GM23338 (cell line): ENCODE results near the gene PRSS27. TPM values are rescaled to one million over a fixed set of nuclear protein-coding genes. Genes with fewer than 3 reads are reported as not detected.

ENCODE experiments used
- ATAC-seq: fragments of 200-7000 bp; cut with Tn5 transposase; 3 replicates; pipeline ENCODE4 v1.9.1; 2020
- DNase-seq: peaks from one replicate; pipeline ENCODE4 v3.0.0-alpha.2; 2015; ENCODE audit warnings: low spot score
- H2AFZ ChIP-seq: fragments of 200-600 bp; sonication (generic); 2 replicates; pipeline ENCODE4 v1.8.0; 2016; ENCODE audit warnings: antibody characterized with exemption, mild to moderate bottlenecking, moderate library complexity
- H3F3A ChIP-seq: fragments of 200-600 bp; sonication (generic); replicated peaks from 2 replicates; pipeline ENCODE4 v1.8.0; 2017; ENCODE audit warnings: antibody characterized with exemption, mixed run types, low read depth
- H3K27ac ChIP-seq: fragments of 200-600 bp; sonication (generic); 2 replicates; pipeline ENCODE4 v1.6.1; 2016; ENCODE audit warnings: low read depth
- H3K27me3 ChIP-seq: fragments of 200-600 bp; sonication (generic); 2 replicates; pipeline ENCODE4 v1.8.0; 2016; ENCODE audit warnings: mild to moderate bottlenecking, mixed run types, moderate library complexity; ENCODE audit not compliant: insufficient read depth
- H3K36me3 ChIP-seq: fragments of 200-600 bp; sonication (generic); 2 replicates; pipeline ENCODE4 v1.8.0; 2016; ENCODE audit warnings: mild to moderate bottlenecking; ENCODE audit not compliant: insufficient read depth
- H3K4me1 ChIP-seq: fragments of 200-600 bp; sonication (generic); 2 replicates; pipeline ENCODE4 v1.8.0; 2016; ENCODE audit warnings: mild to moderate bottlenecking, moderate library complexity; ENCODE audit not compliant: insufficient read depth
- H3K4me2 ChIP-seq: fragments of 200-600 bp; sonication (generic); 2 replicates; pipeline ENCODE4 v1.7.1; 2017; ENCODE audit warnings: mixed run types
- H3K4me3 ChIP-seq: fragments of 200-600 bp; sonication (generic); 2 replicates; pipeline ENCODE4 v1.6.1; 2016; ENCODE audit warnings: mixed run types
- H3K79me2 ChIP-seq: fragments of 200-600 bp; sonication (generic); replicated peaks from 2 replicates; pipeline ENCODE4 v1.8.0; 2017; ENCODE audit warnings: mild to moderate bottlenecking; ENCODE audit not compliant: insufficient read depth
- H3K9me2 ChIP-seq: fragments of 200-600 bp; sonication (generic); 2 replicates; pipeline ENCODE4 v1.8.0; 2017; ENCODE audit not compliant: insufficient read depth
- H4K20me1 ChIP-seq: fragments of 200-600 bp; sonication (generic); replicated peaks from 2 replicates; pipeline ENCODE4 v1.8.0; 2017; ENCODE audit warnings: mild to moderate bottlenecking; ENCODE audit not compliant: insufficient read depth
- H3K27ac Mint-ChIP-seq: 2 replicates; pipeline ENCODE4 v1.8.0; 2020; ENCODE audit warnings: inconsistent platforms, mild to moderate bottlenecking, moderate library complexity, mixed read lengths
- H3K27me3 Mint-ChIP-seq: 3 replicates; pipeline ENCODE4 v1.8.0; 2022; ENCODE audit warnings: low read depth, mild to moderate bottlenecking, moderate library complexity, mixed read lengths, inconsistent platforms; ENCODE audit not compliant: insufficient read depth, poor library complexity
- H3K36me3 Mint-ChIP-seq: 3 replicates; pipeline ENCODE4 v1.8.0; 2021; ENCODE audit warnings: low read depth, mild to moderate bottlenecking, inconsistent platforms, moderate library complexity, mixed read lengths
- H3K4me1 Mint-ChIP-seq: 3 replicates; pipeline ENCODE4 v1.8.0; 2020; ENCODE audit warnings: mild to moderate bottlenecking, inconsistent platforms, mixed read lengths
- H3K4me3 Mint-ChIP-seq: 3 replicates; pipeline ENCODE4 v1.8.0; 2021; ENCODE audit warnings: moderate library complexity, mild to moderate bottlenecking, inconsistent platforms, mixed read lengths
- H3K9me3 Mint-ChIP-seq: 3 replicates; pipeline ENCODE4 v1.8.0; 2020; ENCODE audit warnings: moderate library complexity, mild to moderate bottlenecking, inconsistent platforms, mixed read lengths
- CREB1 ChIP-seq: fragments of 250-450 bp; sonication (Bioruptor Pico); IDR thresholded peaks from 2 replicates; pipeline ENCODE4 v1.5.0; 2020; ENCODE audit warnings: low read depth, mild to moderate bottlenecking, moderate library complexity
- EZH2 ChIP-seq: fragments of 200-600 bp; sonication (generic); IDR thresholded peaks from one replicate; pipeline ENCODE4 v1.8.0; 2017; ENCODE audit warnings: antibody characterized with exemption, mild to moderate bottlenecking, low read depth; ENCODE audit not compliant: unreplicated experiment
- EZH2phosphoT487 ChIP-seq: fragments of 200-600 bp; sonication (generic); IDR thresholded peaks from one replicate; pipeline ENCODE4 v1.8.1; 2018; ENCODE audit warnings: antibody characterized with exemption; ENCODE audit not compliant: unreplicated experiment
- JUNB ChIP-seq: IDR thresholded peaks from one replicate; pipeline ENCODE4 v1.6.1; 2016; ENCODE audit warnings: antibody characterized with exemption; ENCODE audit not compliant: unreplicated experiment
- NANOG ChIP-seq: IDR thresholded peaks from 2 replicates; pipeline ENCODE4 v1.6.1; 2016; ENCODE audit warnings: antibody characterized with exemption, borderline replicate concordance
- POLR2AphosphoS5 ChIP-seq: IDR thresholded peaks from 2 replicates; pipeline ENCODE4 v1.6.1; 2016; ENCODE audit warnings: antibody characterized with exemption, low read depth
- STAT1 ChIP-seq: IDR thresholded peaks from one replicate; pipeline ENCODE4 v1.6.1; 2016; ENCODE audit warnings: antibody characterized with exemption; ENCODE audit not compliant: unreplicated experiment
- ZNF114 ChIP-seq: fragments of 250-450 bp; sonication (Bioruptor Pico); IDR thresholded peaks from 2 replicates; pipeline ENCODE4 v1.5.0; 2020; ENCODE audit warnings: mild to moderate bottlenecking, moderate library complexity
- ZNF331 ChIP-seq: fragments of 250-450 bp; sonication (Bioruptor Pico); IDR thresholded peaks from 2 replicates; pipeline ENCODE4 v1.5.0; 2020; ENCODE audit warnings: low read depth, mild to moderate bottlenecking, moderate library complexity
- polyA plus RNA-seq: library from polyadenylated mRNA; unstranded; fragments of >200 nt; fragmentation: Nextera tagmentation; extraction: Ambion mirVana; gene quantifications from 2 replicates; pipeline ENCODE4 v1.2.1, GENCODE V29; 2016
- total RNA-seq: library from RNA; depleted of rRNA; stranded (reverse); fragments of >200 nt; shearing (Covaris generic); gene quantifications from 2 replicates; pipeline ENCODE4 v1.2.3, GENCODE V29; 2014
- TF ChIP-seq, protein P1 (sequence below): fragments of 250-450 bp; sonication (Bioruptor Pico); IDR thresholded peaks from 2 replicates; pipeline ENCODE4 v1.5.0; 2020; ENCODE audit warnings: mild to moderate bottlenecking, moderate library complexity
- TF ChIP-seq, protein P2 (sequence below): IDR thresholded peaks from one replicate; pipeline ENCODE4 v1.6.1; 2018; ENCODE audit warnings: antibody characterized with exemption; ENCODE audit not compliant: unreplicated experiment
- TF ChIP-seq, protein P3 (sequence below), 2 experiments: fragments of 200-600 bp in 1 of 2; sonication (generic) in 1 of 2; conservative IDR thresholded peaks; 2 replicates each; pipeline versions ENCODE4 v1.5.1 to v1.6.1; 2016 to 2017; ENCODE audit warnings: antibody characterized with exemption in 2 of 2, low read depth in 2 of 2, mild to moderate bottlenecking in 2 of 2, moderate library complexity in 1 of 2
- TF ChIP-seq, protein P4 (sequence below): IDR thresholded peaks from 2 replicates; pipeline ENCODE4 v1.6.1; 2016; ENCODE audit warnings: antibody characterized with exemption

The PRSS27 gene
- total and polyA plus RNA-seq, 2 experiments from 2014 or later: 0.73 to 1.6 TPM

DNA sequence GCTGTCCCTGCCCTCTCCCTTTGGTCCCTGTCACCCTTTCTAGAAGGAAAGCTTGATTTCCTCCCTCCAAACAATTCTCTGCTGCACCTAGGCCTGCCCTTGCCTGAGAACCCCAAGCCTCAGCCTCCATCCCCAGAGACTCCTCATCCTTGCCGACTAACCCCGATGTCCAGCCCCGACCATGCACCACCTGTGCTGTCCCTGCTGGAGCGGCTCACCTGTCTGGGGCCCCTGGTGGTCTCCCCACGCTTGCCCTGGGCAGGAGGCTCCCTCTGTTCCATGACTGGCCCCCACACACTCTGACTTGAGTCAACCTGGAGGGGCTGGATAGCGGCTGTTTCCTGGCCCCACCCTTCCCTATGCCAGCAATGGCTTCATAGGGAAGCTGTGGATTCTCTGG lies 20.5 kb upstream of the PRSS27 start:
- Histone ChIP-seq H3K4me1 (no peaks in the 10 kb centered on the region), H3K79me2 (no peaks in the 10 kb centered on the region), H2AFZ (no peak overlapping the region), H3F3A (no peaks in the 10 kb centered on the region), H3K36me3 (no peaks in the 10 kb centered on the region), H3K27ac (no peak overlapping the region), H4K20me1 (no peaks in the 10 kb centered on the region), H3K9me2 (no peaks in the 10 kb centered on the region), H3K4me3 (no peak overlapping the region), H3K4me2 (no peak overlapping the region), H3K27me3 (no peaks in the 10 kb centered on the region)
- DNase-seq (no peak), ATAC-seq (no peak)
- H3K4me1 Mint-ChIP-seq: peaks cover 3% of the 10 kb centered on the region; the same call in 1 of the 3 replicates
- no peaks in the 10 kb centered on the region; the same call in 2 of the 3 replicates for H3K36me3 Mint-ChIP-seq
- no peak overlapping the region; the same call in 2 of the 3 replicates for H3K4me3 Mint-ChIP-seq
- TF ChIP-seq, protein P1, sequence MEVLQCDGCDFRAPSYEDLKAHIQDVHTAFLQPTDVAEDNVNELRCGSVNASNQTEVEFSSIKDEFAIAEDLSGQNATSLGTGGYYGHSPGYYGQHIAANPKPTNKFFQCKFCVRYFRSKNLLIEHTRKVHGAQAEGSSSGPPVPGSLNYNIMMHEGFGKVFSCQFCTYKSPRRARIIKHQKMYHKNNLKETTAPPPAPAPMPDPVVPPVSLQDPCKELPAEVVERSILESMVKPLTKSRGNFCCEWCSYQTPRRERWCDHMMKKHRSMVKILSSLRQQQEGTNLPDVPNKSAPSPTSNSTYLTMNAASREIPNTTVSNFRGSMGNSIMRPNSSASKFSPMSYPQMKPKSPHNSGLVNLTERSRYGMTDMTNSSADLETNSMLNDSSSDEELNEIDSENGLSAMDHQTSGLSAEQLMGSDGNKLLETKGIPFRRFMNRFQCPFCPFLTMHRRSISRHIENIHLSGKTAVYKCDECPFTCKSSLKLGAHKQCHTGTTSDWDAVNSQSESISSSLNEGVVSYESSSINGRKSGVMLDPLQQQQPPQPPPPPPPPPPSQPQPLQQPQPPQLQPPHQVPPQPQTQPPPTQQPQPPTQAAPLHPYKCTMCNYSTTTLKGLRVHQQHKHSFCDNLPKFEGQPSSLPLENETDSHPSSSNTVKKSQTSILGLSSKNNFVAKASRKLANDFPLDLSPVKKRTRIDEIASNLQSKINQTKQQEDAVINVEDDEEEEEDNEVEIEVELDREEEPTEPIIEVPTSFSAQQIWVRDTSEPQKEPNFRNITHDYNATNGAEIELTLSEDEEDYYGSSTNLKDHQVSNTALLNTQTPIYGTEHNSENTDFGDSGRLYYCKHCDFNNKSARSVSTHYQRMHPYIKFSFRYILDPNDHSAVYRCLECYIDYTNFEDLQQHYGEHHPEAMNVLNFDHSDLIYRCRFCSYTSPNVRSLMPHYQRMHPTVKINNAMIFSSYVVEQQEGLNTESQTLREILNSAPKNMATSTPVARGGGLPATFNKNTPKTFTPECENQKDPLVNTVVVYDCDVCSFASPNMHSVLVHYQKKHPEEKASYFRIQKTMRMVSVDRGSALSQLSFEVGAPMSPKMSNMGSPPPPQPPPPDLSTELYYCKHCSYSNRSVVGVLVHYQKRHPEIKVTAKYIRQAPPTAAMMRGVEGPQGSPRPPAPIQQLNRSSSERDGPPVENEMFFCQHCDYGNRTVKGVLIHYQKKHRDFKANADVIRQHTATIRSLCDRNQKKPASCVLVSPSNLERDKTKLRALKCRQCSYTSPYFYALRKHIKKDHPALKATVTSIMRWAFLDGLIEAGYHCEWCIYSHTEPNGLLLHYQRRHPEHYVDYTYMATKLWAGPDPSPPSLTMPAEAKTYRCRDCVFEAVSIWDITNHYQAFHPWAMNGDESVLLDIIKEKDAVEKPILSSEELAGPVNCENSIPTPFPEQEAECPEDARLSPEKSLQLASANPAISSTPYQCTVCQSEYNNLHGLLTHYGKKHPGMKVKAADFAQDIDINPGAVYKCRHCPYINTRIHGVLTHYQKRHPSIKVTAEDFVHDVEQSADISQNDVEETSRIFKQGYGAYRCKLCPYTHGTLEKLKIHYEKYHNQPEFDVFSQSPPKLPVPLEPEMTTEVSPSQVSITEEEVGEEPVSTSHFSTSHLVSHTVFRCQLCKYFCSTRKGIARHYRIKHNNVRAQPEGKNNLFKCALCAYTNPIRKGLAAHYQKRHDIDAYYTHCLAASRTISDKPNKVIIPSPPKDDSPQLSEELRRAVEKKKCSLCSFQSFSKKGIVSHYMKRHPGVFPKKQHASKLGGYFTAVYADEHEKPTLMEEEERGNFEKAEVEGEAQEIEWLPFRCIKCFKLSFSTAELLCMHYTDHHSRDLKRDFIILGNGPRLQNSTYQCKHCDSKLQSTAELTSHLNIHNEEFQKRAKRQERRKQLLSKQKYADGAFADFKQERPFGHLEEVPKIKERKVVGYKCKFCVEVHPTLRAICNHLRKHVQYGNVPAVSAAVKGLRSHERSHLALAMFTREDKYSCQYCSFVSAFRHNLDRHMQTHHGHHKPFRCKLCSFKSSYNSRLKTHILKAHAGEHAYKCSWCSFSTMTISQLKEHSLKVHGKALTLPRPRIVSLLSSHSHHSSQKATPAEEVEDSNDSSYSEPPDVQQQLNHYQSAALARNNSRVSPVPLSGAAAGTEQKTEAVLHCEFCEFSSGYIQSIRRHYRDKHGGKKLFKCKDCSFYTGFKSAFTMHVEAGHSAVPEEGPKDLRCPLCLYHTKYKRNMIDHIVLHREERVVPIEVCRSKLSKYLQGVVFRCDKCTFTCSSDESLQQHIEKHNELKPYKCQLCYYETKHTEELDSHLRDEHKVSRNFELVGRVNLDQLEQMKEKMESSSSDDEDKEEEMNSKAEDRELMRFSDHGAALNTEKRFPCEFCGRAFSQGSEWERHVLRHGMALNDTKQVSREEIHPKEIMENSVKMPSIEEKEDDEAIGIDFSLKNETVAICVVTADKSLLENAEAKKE: no peak
- TF ChIP-seq ZNF331 (CRISPR knock-in tag): no peak
- no peak for TF ChIP-seq CREB1 (CRISPR knock-in tag)
- TF ChIP-seq EZH2: no peak
- TF ChIP-seq, protein P2, sequence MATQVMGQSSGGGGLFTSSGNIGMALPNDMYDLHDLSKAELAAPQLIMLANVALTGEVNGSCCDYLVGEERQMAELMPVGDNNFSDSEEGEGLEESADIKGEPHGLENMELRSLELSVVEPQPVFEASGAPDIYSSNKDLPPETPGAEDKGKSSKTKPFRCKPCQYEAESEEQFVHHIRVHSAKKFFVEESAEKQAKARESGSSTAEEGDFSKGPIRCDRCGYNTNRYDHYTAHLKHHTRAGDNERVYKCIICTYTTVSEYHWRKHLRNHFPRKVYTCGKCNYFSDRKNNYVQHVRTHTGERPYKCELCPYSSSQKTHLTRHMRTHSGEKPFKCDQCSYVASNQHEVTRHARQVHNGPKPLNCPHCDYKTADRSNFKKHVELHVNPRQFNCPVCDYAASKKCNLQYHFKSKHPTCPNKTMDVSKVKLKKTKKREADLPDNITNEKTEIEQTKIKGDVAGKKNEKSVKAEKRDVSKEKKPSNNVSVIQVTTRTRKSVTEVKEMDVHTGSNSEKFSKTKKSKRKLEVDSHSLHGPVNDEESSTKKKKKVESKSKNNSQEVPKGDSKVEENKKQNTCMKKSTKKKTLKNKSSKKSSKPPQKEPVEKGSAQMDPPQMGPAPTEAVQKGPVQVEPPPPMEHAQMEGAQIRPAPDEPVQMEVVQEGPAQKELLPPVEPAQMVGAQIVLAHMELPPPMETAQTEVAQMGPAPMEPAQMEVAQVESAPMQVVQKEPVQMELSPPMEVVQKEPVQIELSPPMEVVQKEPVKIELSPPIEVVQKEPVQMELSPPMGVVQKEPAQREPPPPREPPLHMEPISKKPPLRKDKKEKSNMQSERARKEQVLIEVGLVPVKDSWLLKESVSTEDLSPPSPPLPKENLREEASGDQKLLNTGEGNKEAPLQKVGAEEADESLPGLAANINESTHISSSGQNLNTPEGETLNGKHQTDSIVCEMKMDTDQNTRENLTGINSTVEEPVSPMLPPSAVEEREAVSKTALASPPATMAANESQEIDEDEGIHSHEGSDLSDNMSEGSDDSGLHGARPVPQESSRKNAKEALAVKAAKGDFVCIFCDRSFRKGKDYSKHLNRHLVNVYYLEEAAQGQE: no peak
- no peak for TF ChIP-seq NANOG
- no peak for TF ChIP-seq JUNB
- TF ChIP-seq, protein P3, sequence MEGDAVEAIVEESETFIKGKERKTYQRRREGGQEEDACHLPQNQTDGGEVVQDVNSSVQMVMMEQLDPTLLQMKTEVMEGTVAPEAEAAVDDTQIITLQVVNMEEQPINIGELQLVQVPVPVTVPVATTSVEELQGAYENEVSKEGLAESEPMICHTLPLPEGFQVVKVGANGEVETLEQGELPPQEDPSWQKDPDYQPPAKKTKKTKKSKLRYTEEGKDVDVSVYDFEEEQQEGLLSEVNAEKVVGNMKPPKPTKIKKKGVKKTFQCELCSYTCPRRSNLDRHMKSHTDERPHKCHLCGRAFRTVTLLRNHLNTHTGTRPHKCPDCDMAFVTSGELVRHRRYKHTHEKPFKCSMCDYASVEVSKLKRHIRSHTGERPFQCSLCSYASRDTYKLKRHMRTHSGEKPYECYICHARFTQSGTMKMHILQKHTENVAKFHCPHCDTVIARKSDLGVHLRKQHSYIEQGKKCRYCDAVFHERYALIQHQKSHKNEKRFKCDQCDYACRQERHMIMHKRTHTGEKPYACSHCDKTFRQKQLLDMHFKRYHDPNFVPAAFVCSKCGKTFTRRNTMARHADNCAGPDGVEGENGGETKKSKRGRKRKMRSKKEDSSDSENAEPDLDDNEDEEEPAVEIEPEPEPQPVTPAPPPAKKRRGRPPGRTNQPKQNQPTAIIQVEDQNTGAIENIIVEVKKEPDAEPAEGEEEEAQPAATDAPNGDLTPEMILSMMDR (conservative IDR thresholded peaks at IDR 0.05; ENCODE audit: low read depth in 2 of 2): no peak
- TF ChIP-seq, protein P4, sequence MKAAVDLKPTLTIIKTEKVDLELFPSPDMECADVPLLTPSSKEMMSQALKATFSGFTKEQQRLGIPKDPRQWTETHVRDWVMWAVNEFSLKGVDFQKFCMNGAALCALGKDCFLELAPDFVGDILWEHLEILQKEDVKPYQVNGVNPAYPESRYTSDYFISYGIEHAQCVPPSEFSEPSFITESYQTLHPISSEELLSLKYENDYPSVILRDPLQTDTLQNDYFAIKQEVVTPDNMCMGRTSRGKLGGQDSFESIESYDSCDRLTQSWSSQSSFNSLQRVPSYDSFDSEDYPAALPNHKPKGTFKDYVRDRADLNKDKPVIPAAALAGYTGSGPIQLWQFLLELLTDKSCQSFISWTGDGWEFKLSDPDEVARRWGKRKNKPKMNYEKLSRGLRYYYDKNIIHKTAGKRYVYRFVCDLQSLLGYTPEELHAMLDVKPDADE: no peak
- no peak for TF ChIP-seq POLR2AphosphoS5
- TF ChIP-seq EZH2phosphoT487: no peak
- no peak for TF ChIP-seq STAT1
- TF ChIP-seq ZNF114 (CRISPR knock-in tag): no peak
- no peaks in the 10 kb centered on the region for H3K9me3 Mint-ChIP-seq
- peaks cover 9% of the 10 kb centered on the region for H3K27me3 Mint-ChIP-seq
- peak overlapping the region; percentile 34; the same call in 1 of the 2 replicates for H3K27ac Mint-ChIP-seq
